Measurements from ENCODE around the gene RASAL1. TPM values are rescaled to one million over a fixed set of nuclear protein-coding genes. Genes with fewer than 3 reads are reported as not detected.
A peak's percentile ranks its signal among the peaks of the same experiment; 100 is the strongest.

The RASAL1 gene
- total RNA-seq, 2 donors from 2014 or later, result 0.15 to 0.89 TPM

GRCh38 chr12:113088971-113089756, 46.4 kb downstream of the RASAL1 start:
- Mint-ChIP-seq H3K27me3 (no peaks in the 10 kb centered on the region), H3K27ac (peak overlapping the region; percentile 95), H3K4me1 (peaks cover 77% of the 10 kb centered on the region), H3K4me3 (peak overlapping the region; percentile 77), H3K36me3 (ENCODE audit: low read depth) (peaks cover 3% of the 10 kb centered on the region)
- ATAC-seq (peak; percentile 60), DNase-seq (peak in 2 of 3 donors; percentile 27 to 28)
- no peaks in the 10 kb centered on the region for H3K9me3 ChIP-seq (ENCODE audit: control insufficient read depth, low read length, poor library complexity, severe bottlenecking)

- peaks cover 6% of the 10 kb centered on the region for H3K36me3 Mint-ChIP-seq (ENCODE audit: low read depth)
- H3K4me1 Mint-ChIP-seq, result peaks cover 86% of the 10 kb centered on the region
- H3K27me3 Mint-ChIP-seq, result no peaks in the 10 kb centered on the region
- H3K27ac Mint-ChIP-seq, result peak overlapping the region; percentile 95
- no peaks in the 10 kb centered on the region for H3K9me3 ChIP-seq (ENCODE audit: control insufficient read depth, low read length, poor library complexity, severe bottlenecking)
- ATAC-seq (no peak), DNase-seq (no peak)
- peak overlapping the region; percentile 77 for H3K4me3 Mint-ChIP-seq
Observed at GRCh38 chr12:113088037-113088436, 47.5 kb downstream of the RASAL1 start.

- H3K27me3 Mint-ChIP-seq, result no peaks in the 10 kb centered on the region
- H3K27ac Mint-ChIP-seq, result peak overlapping the region; percentile 95
- H3K4me1 Mint-ChIP-seq, result peaks cover 84% of the 10 kb centered on the region
- peaks cover 6% of the 10 kb centered on the region for H3K36me3 Mint-ChIP-seq (ENCODE audit: low read depth)
- no peaks in the 10 kb centered on the region for H3K9me3 ChIP-seq (ENCODE audit: control insufficient read depth, low read length, poor library complexity, severe bottlenecking)
- peak overlapping the region; percentile 88 for H3K4me3 Mint-ChIP-seq
- DNase-seq (no peak), ATAC-seq (no peak)
Observed at GRCh38 chr12:113087193-113087592, 48.4 kb downstream of the RASAL1 start.

- peak overlapping the region; percentile 95 for H3K27ac Mint-ChIP-seq
- peaks cover 6% of the 10 kb centered on the region for H3K36me3 Mint-ChIP-seq (ENCODE audit: low read depth)
- H3K27me3 Mint-ChIP-seq, result no peaks in the 10 kb centered on the region
- peak; percentile 52 for ATAC-seq
- H3K4me3 Mint-ChIP-seq, result peak overlapping the region; percentile 88
- peaks cover 77% of the 10 kb centered on the region for H3K4me1 Mint-ChIP-seq
- DNase-seq, result peak in 1 of 3 donors; percentile 23
- no peaks in the 10 kb centered on the region for H3K9me3 ChIP-seq (ENCODE audit: control insufficient read depth, low read length, poor library complexity, severe bottlenecking)
Observed at GRCh38 chr12:113086249-113087164, 49.1 kb downstream of the RASAL1 start.

GRCh38 chr12:113083863-113084435, 51.6 kb downstream of the RASAL1 start:
- H3K36me3 Mint-ChIP-seq (ENCODE audit: low read depth), result peaks cover 6% of the 10 kb centered on the region
- ATAC-seq (no peak), DNase-seq (no peak)
- no peak overlapping the region for H3K4me3 Mint-ChIP-seq
- no peaks in the 10 kb centered on the region for H3K9me3 ChIP-seq (ENCODE audit: control insufficient read depth, low read length, poor library complexity, severe bottlenecking)
- no peaks in the 10 kb centered on the region for H3K27me3 Mint-ChIP-seq
- peaks cover 59% of the 10 kb centered on the region for H3K4me1 Mint-ChIP-seq
- H3K27ac Mint-ChIP-seq, result peak overlapping the region; percentile 77

- no peaks in the 10 kb centered on the region for H3K9me3 ChIP-seq (ENCODE audit: control insufficient read depth, low read length, poor library complexity, severe bottlenecking)
- Mint-ChIP-seq H3K27ac (peak overlapping the region; percentile 77), H3K36me3 (ENCODE audit: low read depth) (peaks cover 6% of the 10 kb centered on the region), H3K27me3 (no peaks in the 10 kb centered on the region), H3K4me3 (no peak overlapping the region), H3K4me1 (peaks cover 48% of the 10 kb centered on the region)
- ATAC-seq (no peak), DNase-seq (no peak)
Observed at GRCh38 chr12:113082486-113083148, 52.9 kb downstream of the RASAL1 start.

GRCh38 chr12:113081873-113082272, 53.7 kb downstream of the RASAL1 start:
- no peaks in the 10 kb centered on the region for H3K9me3 ChIP-seq (ENCODE audit: control insufficient read depth, low read length, poor library complexity, severe bottlenecking)
- ATAC-seq, result no peak
- H3K36me3 Mint-ChIP-seq (ENCODE audit: low read depth), result peaks cover 6% of the 10 kb centered on the region
- no peaks in the 10 kb centered on the region for H3K27me3 Mint-ChIP-seq
- no peak for DNase-seq
- H3K4me1 Mint-ChIP-seq, result peaks cover 42% of the 10 kb centered on the region
- peak overlapping the region; percentile 77 for H3K27ac Mint-ChIP-seq
- H3K4me3 Mint-ChIP-seq, result no peak overlapping the region

GRCh38 chr12:113077859-113078255, 57.7 kb downstream of the RASAL1 start:
- Mint-ChIP-seq H3K27ac (no peak overlapping the region), H3K36me3 (ENCODE audit: low read depth) (peaks cover 9% of the 10 kb centered on the region), H3K27me3 (no peaks in the 10 kb centered on the region), H3K4me3 (no peak overlapping the region), H3K4me1 (peaks cover 37% of the 10 kb centered on the region)
- no peaks in the 10 kb centered on the region for H3K9me3 ChIP-seq (ENCODE audit: control insufficient read depth, low read length, poor library complexity, severe bottlenecking)
- no peak for ATAC-seq
- DNase-seq, result no peak

- Mint-ChIP-seq H3K4me1 (peaks cover 36% of the 10 kb centered on the region), H3K4me3 (no peak overlapping the region), H3K27me3 (no peaks in the 10 kb centered on the region), H3K27ac (no peak overlapping the region), H3K36me3 (ENCODE audit: low read depth) (peaks cover 9% of the 10 kb centered on the region)
- ATAC-seq (no peak), DNase-seq (no peak)
- no peaks in the 10 kb centered on the region for H3K9me3 ChIP-seq (ENCODE audit: control insufficient read depth, low read length, poor library complexity, severe bottlenecking)
Observed at GRCh38 chr12:113077057-113077858, 58.3 kb downstream of the RASAL1 start.

- no peaks in the 10 kb centered on the region for H3K9me3 ChIP-seq (ENCODE audit: control insufficient read depth, low read length, poor library complexity, severe bottlenecking)
- Mint-ChIP-seq H3K4me3 (peak overlapping the region; percentile 36), H3K36me3 (ENCODE audit: low read depth) (peaks cover 6% of the 10 kb centered on the region), H3K27me3 (no peaks in the 10 kb centered on the region), H3K27ac (peak overlapping the region; percentile 89), H3K4me1 (peaks cover 45% of the 10 kb centered on the region)
- ATAC-seq (peak; percentile 85), DNase-seq (no peak)
Observed at GRCh38 chr12:113075137-113075683, 60.4 kb downstream of the RASAL1 start.

GRCh38 chr12:113073586-113073985, 62.0 kb downstream of the RASAL1 start:
- no peak for ATAC-seq
- H3K4me1 Mint-ChIP-seq, result peaks cover 49% of the 10 kb centered on the region
- H3K27ac Mint-ChIP-seq, result peak overlapping the region; percentile 89
- DNase-seq, result no peak
- H3K9me3 ChIP-seq (ENCODE audit: control insufficient read depth, low read length, poor library complexity, severe bottlenecking), result no peaks in the 10 kb centered on the region
- peak overlapping the region; percentile 36 for H3K4me3 Mint-ChIP-seq
- no peaks in the 10 kb centered on the region for H3K27me3 Mint-ChIP-seq
- H3K36me3 Mint-ChIP-seq (ENCODE audit: low read depth), result peaks cover 6% of the 10 kb centered on the region

- no peak overlapping the region for H3K4me3 Mint-ChIP-seq
- peak overlapping the region; percentile 61 for H3K27ac Mint-ChIP-seq
- peaks cover 49% of the 10 kb centered on the region for H3K4me1 Mint-ChIP-seq
- H3K36me3 Mint-ChIP-seq (ENCODE audit: low read depth), result peaks cover 6% of the 10 kb centered on the region
- H3K9me3 ChIP-seq (ENCODE audit: control insufficient read depth, low read length, poor library complexity, severe bottlenecking), result no peaks in the 10 kb centered on the region
- no peak for ATAC-seq
- DNase-seq, result no peak
- no peaks in the 10 kb centered on the region for H3K27me3 Mint-ChIP-seq
Observed at GRCh38 chr12:113072136-113072535, 63.4 kb downstream of the RASAL1 start.

Measured in T-helper 17 cell (primary cell).